H1 (cell line): Measurements from ENCODE around the gene ADTRP. TPM values are rescaled to one million over a fixed set of nuclear protein-coding genes. Genes with fewer than 3 reads are reported as not detected.

Experiments used
- CTCF ChIA-PET: fragments of 300-600 bp; sonication (Branson Sonifier 250); formaldehyde crosslinking; loops from one replicate; lab custom pipeline; 2021; ENCODE audit not compliant: partially characterized antibody; lab: Charles Lee
- POLR2A ChIA-PET: fragments of 300-600 bp; sonication (Branson Sonifier 250); formaldehyde crosslinking; loops from one replicate; lab custom pipeline; 2021; ENCODE audit warnings: inconsistent platforms; ENCODE audit not compliant: partially characterized antibody; lab: Charles Lee
- DNase-seq, 2 experiments: peaks; one replicate each; pipeline versions ENCODE4 v3.0.0 to v3.0.0-alpha.2; 2010 to 2022; ENCODE audit warnings: low spot score in 2 of 2, low read depth in 1 of 2, mixed read lengths in 1 of 2
- FAIRE-seq: peaks from 2 replicates; lab custom pipeline; 2011; peaks lifted over from hg19 to GRCh38; lab: Jason Lieb, UNC
- H2AFZ ChIP-seq: 2 replicates; pipeline ENCODE4 v1.8.1; 2012; ENCODE audit warnings: low read length, inconsistent platforms
- H2AK5ac ChIP-seq: 2 replicates; pipeline ENCODE4 v1.6.1; 2013; ENCODE audit warnings: low read depth, low read length
- H2BK120ac ChIP-seq: replicated peaks from 2 replicates; pipeline ENCODE3; 2013; ENCODE audit warnings: low read depth, low read length, inconsistent platforms
- H2BK12ac ChIP-seq: 2 replicates; pipeline ENCODE4 v1.6.1; 2013; ENCODE audit warnings: low read depth, low read length
- H2BK15ac ChIP-seq: 2 replicates; pipeline ENCODE4 v1.6.1; 2013; ENCODE audit warnings: low read length
- H2BK20ac ChIP-seq: 2 replicates; pipeline ENCODE4 v1.6.1; 2013; ENCODE audit warnings: low read length
- H2BK5ac ChIP-seq: 2 replicates; pipeline ENCODE4 v1.6.1; 2013; ENCODE audit warnings: low read depth, low read length
- H3K14ac ChIP-seq: 2 replicates; pipeline ENCODE4 v1.6.1; 2013; ENCODE audit warnings: inconsistent platforms; ENCODE audit not compliant: insufficient read length
- H3K18ac ChIP-seq: 2 replicates; pipeline ENCODE4 v1.6.1; 2013; ENCODE audit warnings: low read length; ENCODE audit errors: extremely low read depth
- H3K23ac ChIP-seq: 2 replicates; pipeline ENCODE4 v1.6.1; 2013; ENCODE audit warnings: inconsistent platforms; ENCODE audit not compliant: insufficient read length
- H3K23me2 ChIP-seq: 2 replicates; pipeline ENCODE4 v1.6.1; 2013; ENCODE audit warnings: low read depth, low read length
- H3K27ac ChIP-seq: 2 replicates; pipeline ENCODE4 v1.6.1; 2011; ENCODE audit warnings: low read depth, low read length, inconsistent platforms
- H3K27me3 ChIP-seq, 4 experiments: replicated peaks in 1 of 4; 1 replicate in 1 of 4; 2 replicates in 3 of 4; pipeline versions ENCODE4 v1.6.1 to v1.8.1; 2011 to 2013; ENCODE audit warnings: low read length in 3 of 4, mild to moderate bottlenecking in 3 of 4, inconsistent platforms in 2 of 4, mixed read lengths in 2 of 4, moderate library complexity in 1 of 4; ENCODE audit not compliant: control insufficient read depth in 3 of 4, insufficient read depth in 3 of 4; ENCODE audit errors: extremely low read depth in 1 of 4
- H3K36me3 ChIP-seq, 4 experiments: 2 replicates each; pipeline versions ENCODE4 v1.6.1 to v1.8.1; 2011 to 2013; ENCODE audit warnings: mild to moderate bottlenecking in 4 of 4, low read length in 3 of 4, moderate library complexity in 2 of 4, control low read depth in 1 of 4, inconsistent platforms in 1 of 4; ENCODE audit not compliant: insufficient read depth in 4 of 4, control insufficient read depth in 2 of 4
- H3K4ac ChIP-seq: replicated peaks from 2 replicates; pipeline ENCODE3; 2013; ENCODE audit warnings: low read length, low read depth, mixed read lengths, inconsistent platforms; ENCODE audit not compliant: insufficient read length
- H3K4me1 ChIP-seq, 4 experiments: replicated peaks in 1 of 4; 1 replicate in 1 of 4; 2 replicates in 3 of 4; pipeline versions ENCODE4 v1.6.1 to v1.8.1; 2011 to 2013; ENCODE audit warnings: low read length in 3 of 4, inconsistent platforms in 2 of 4, mixed read lengths in 1 of 4; ENCODE audit not compliant: insufficient read depth in 4 of 4, control insufficient read depth in 3 of 4
- H3K4me2 ChIP-seq, 2 experiments: 2 replicates each; pipeline versions ENCODE4 v1.6.1 to v1.8.1; 2011 to 2013; ENCODE audit warnings: low read depth in 2 of 2, low read length in 2 of 2, control low read depth in 1 of 2, inconsistent platforms in 1 of 2, mild to moderate bottlenecking in 1 of 2; ENCODE audit not compliant: insufficient read depth in 1 of 2
- H3K4me3 ChIP-seq, 4 experiments: fragments of 200-600, 300-600 bp in 1 of 4; sonication (generic), shearing (Covaris generic), sonication (Bioruptor Twin) in 1 of 4; 2 replicates each; pipeline versions ENCODE4 v1.5.1 to v1.8.1; 2011 to 2016; ENCODE audit warnings: low read length in 4 of 4, low read depth in 3 of 4, control low read depth in 2 of 4, inconsistent platforms in 2 of 4, mild to moderate bottlenecking in 2 of 4, mixed read lengths in 1 of 4, moderate library complexity in 1 of 4; ENCODE audit not compliant: insufficient read depth in 2 of 4; ENCODE audit errors: extremely low read depth in 1 of 4
- H3K56ac ChIP-seq: replicated peaks from 2 replicates; pipeline ENCODE3; 2013; ENCODE audit warnings: low read depth, mild to moderate bottlenecking, mixed read lengths, low read length, inconsistent platforms; ENCODE audit not compliant: insufficient read length
- H3K79me1 ChIP-seq: 2 replicates; pipeline ENCODE4 v1.6.1; 2013; ENCODE audit warnings: low read depth, low read length, control low read depth
- H3K79me2 ChIP-seq, 2 experiments: 2 replicates each; pipeline versions ENCODE4 v1.6.1 to v1.8.1; 2012 to 2013; ENCODE audit warnings: low read length in 2 of 2, mild to moderate bottlenecking in 2 of 2, inconsistent platforms in 1 of 2; ENCODE audit not compliant: insufficient read depth in 2 of 2, control insufficient read depth in 1 of 2
- H3K9ac ChIP-seq, 4 experiments: replicated peaks in 1 of 4; 1 replicate in 1 of 4; 2 replicates in 3 of 4; pipeline versions ENCODE4 v1.6.1 to v1.8.1; 2011 to 2013; ENCODE audit warnings: low read depth in 3 of 4, low read length in 3 of 4, control low read depth in 2 of 4, mild to moderate bottlenecking in 2 of 4, moderate library complexity in 2 of 4, inconsistent platforms in 1 of 4; ENCODE audit errors: extremely low read depth in 1 of 4
- H3K9me3 ChIP-seq, 2 experiments: 2 replicates each; pipeline versions ENCODE4 v1.6.1 to v1.8.1; 2012 to 2013; ENCODE audit warnings: mild to moderate bottlenecking in 2 of 2, moderate library complexity in 2 of 2, control low read depth in 1 of 2, inconsistent platforms in 1 of 2, low read depth in 1 of 2, low read length in 1 of 2, mixed read lengths in 1 of 2; ENCODE audit not compliant: insufficient read depth in 2 of 2
- H4K20me1 ChIP-seq, 2 experiments: replicated peaks in 1 of 2; 2 replicates each; pipeline versions ENCODE3 to v1.8.1; 2011 to 2013; ENCODE audit warnings: inconsistent platforms in 2 of 2, low read length in 2 of 2, mild to moderate bottlenecking in 1 of 2; ENCODE audit not compliant: insufficient read depth in 2 of 2, control insufficient read depth in 1 of 2
- H4K5ac ChIP-seq: 2 replicates; pipeline ENCODE4 v1.6.1; 2013; ENCODE audit warnings: low read length, low read depth, mixed read lengths, inconsistent platforms; ENCODE audit not compliant: insufficient read length
- H4K8ac ChIP-seq: 2 replicates; pipeline ENCODE4 v1.8.0; 2013; ENCODE audit warnings: mild to moderate bottlenecking, moderate library complexity, low read length, inconsistent platforms; ENCODE audit not compliant: insufficient read depth; ENCODE audit errors: extremely low read depth
- H4K91ac ChIP-seq: replicated peaks from 2 replicates; pipeline ENCODE3; 2013; ENCODE audit warnings: low read length, mixed read lengths, inconsistent platforms; ENCODE audit not compliant: insufficient read length
- E2F6 ChIP-seq: IDR thresholded peaks from 2 replicates; pipeline ENCODE4 v1.6.1; 2012; ENCODE audit warnings: inconsistent platforms
- GTF2F1 ChIP-seq: IDR thresholded peaks from 2 replicates; pipeline ENCODE4 v1.6.1; 2012; ENCODE audit warnings: low read depth, low read length, improper control_type of control experiment, borderline replicate concordance
- POLR2A ChIP-seq, 2 experiments: IDR thresholded peaks; 1 replicate in 1 of 2; 2 replicates in 1 of 2; pipeline ENCODE4 v1.6.1; 2011; ENCODE audit warnings: low read depth in 2 of 2, low read length in 2 of 2, mild to moderate bottlenecking in 2 of 2; ENCODE audit errors: control extremely low read depth in 1 of 2
- WGBS, 2 experiments: shearing (Covaris generic) in 1 of 2; methylation state at CpG; one replicate each; pipeline versions ENCODE4 v1.1.6 to v1.1.7; 2013 to 2015; ENCODE audit warnings: low lambda C conversion rate in 2 of 2, mixed read lengths in 2 of 2, inconsistent platforms in 1 of 2, low coverage in 1 of 2, missing lambda C conversion rate in 1 of 2; ENCODE audit not compliant: insufficient replicate concordance in 2 of 2, insufficient coverage in 1 of 2, insufficient read length in 1 of 2; ENCODE audit errors: extremely low coverage in 1 of 2, missing lambda C conversion rate in 1 of 2; 5-methylcytosine and 5-hydroxymethylcytosine counted together
- polyA plus RNA-seq, 7 experiments: library from polyadenylated mRNA; depleted of rRNA in 3 of 7; stranded (reverse) in 5 of 7; unstranded in 2 of 7; fragments of >200 nt in 5 of 7; fragments of 200-250 nt in 2 of 7; gene quantifications; 1 replicate in 5 of 7; 2 replicates in 1 of 7; 4 replicates in 1 of 7; pipeline versions ENCODE4 v1.2.1 to v1.2.3, GENCODE V29; 2011 to 2013; ENCODE audit warnings: missing spikeins in 2 of 7, mixed read lengths in 2 of 7
- total RNA-seq: library from RNA; stranded (reverse); fragmentation: NEBNext Ultra II Directional; extraction: Animal tissue kit (Norgen Biotek cat#: 25700); gene quantifications from 2 replicates; pipeline ENCODE4 v1.2.1, GENCODE V29; 2021

The ADTRP gene
- total and polyA plus RNA-seq, 2 of the 8 experiments (the other 6 are each of a cell fraction or from before 2014, with no cell fraction given), result 0.08 to 0.45 TPM

DNA sequence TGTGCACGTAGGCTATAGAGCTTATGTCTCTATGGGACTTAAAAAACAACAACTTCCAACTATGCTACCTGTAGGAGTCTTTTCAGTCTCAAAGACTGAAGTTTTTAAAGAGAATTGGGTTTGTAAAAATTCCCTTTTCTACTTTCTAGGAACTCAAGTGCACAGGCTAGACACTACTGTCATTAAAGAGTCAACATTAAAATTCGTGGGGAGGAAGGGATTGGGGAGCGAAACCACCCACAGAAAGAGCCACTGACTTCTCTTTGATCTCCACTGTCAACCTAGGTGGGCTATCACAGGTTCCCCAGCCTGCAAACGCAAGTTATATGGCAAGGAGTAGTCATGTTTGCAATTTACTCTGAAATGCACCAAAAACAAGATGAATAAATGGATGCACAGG is 37.7 kb downstream of the ADTRP start:
- no peak overlapping the region for H3K4me2 ChIP-seq
- no peak overlapping the region for H3K27ac ChIP-seq
- DNase-seq (no peak), FAIRE-seq (no peak)
- no peak overlapping the region for H3K56ac ChIP-seq
- H3K23me2 ChIP-seq, result no peaks in the 10 kb centered on the region; the same call in none of the 2 replicates
- H3K4me3 ChIP-seq, result no peak overlapping the region
- no peak overlapping the region for H3K14ac ChIP-seq
- POLR2A ChIA-PET, result no interaction called here
- H3K23ac ChIP-seq, result no peak overlapping the region
- H4K5ac ChIP-seq, result no peak overlapping the region
- H4K8ac ChIP-seq, result no peak overlapping the region
- H3K27me3 ChIP-seq, result no peaks in the 10 kb centered on the region
- no peaks in the 10 kb centered on the region for H3K79me1 ChIP-seq
- no peak overlapping the region for H2BK15ac ChIP-seq
- H4K91ac ChIP-seq, result no peak overlapping the region
- no peak overlapping the region for H2BK12ac ChIP-seq
- H3K36me3 ChIP-seq, result no peaks in the 10 kb centered on the region
- H3K4ac ChIP-seq, result no peak overlapping the region
- H2BK5ac ChIP-seq, result no peak overlapping the region
- CTCF ChIA-PET, result no interaction called here
- no peak overlapping the region for H3K18ac ChIP-seq
- no peaks in the 10 kb centered on the region for H3K9me3 ChIP-seq
- 80% methylated on average over 4 of the region's 4 CpGs; no CpG with 5 or more reads in 1 of the 2 experiments for WGBS, 2 experiments
- H4K20me1 ChIP-seq, result no peaks in the 10 kb centered on the region
- no peaks in the 10 kb centered on the region; a peak in 1 of 7 replicates for H3K4me1 ChIP-seq
- H3K79me2 ChIP-seq, result no peaks in the 10 kb centered on the region
- H2AK5ac ChIP-seq, result no peak overlapping the region
- H2AFZ ChIP-seq, result no peak overlapping the region
- H2BK20ac ChIP-seq, result no peak overlapping the region
- no peak overlapping the region for H3K9ac ChIP-seq
- TF ChIP-seq E2F6, result no peak
- TF ChIP-seq POLR2A (IDR thresholded peaks at IDR 0.05; ENCODE audit: control extremely low read depth in 1 of 2, low read depth in 2 of 2, low read length in 2 of 2), result no peak
- TF ChIP-seq GTF2F1, result no peak
- no peak overlapping the region for H2BK120ac ChIP-seq
